ENCODE results near the gene RAB11FIP2. TPM values are rescaled to one million over a fixed set of nuclear protein-coding genes. Genes with fewer than 3 reads are reported as not detected.
A peak's percentile ranks its signal among the peaks of the same experiment; 100 is the strongest.

RAB11FIP2 gene
- 10 to 100 TPM; 27.4 to 52.9 (median 39.8) TPM for total RNA-seq

- TF ChIP-seq CTCF (IDR thresholded peaks at IDR 0.05) (peak in 2 of 6 experiments; percentile 7 to 16), POLR2A (IDR thresholded peaks at IDR 0.05) (peak in 1 of 2 donors; percentile 86)
- Histone ChIP-seq H3K27me3 (no peaks in the 10 kb centered on the region), H3K4me3 (replicated peaks in 1 of 3) (peak within 1 kb of the TSS; percentile 86 to 97 (median 86)), H3K27ac (peak within 1 kb of the TSS; percentile 83 to 94 (median 87)), H3K36me3 (no peaks in the 10 kb centered on the region), H3K4me1 (peaks cover 32 to 40% of the 10 kb centered on the region in 2 donors), H3K9me3 (no peaks in the 10 kb centered on the region)
- intact Hi-C loops (cut with DNase I): no loop called here
- peak; percentile 98 for DNase-seq
- 0% methylated on average over 2 to 12 of the region's 83 CpGs for WGBS, 2 donors
Measured at GRCh38 chr10:118046395-118047156, at the start of gene RAB11FIP2. Gene RAB11FIP2 (minus strand): TSS chr10:118046941. CDS start chr10:118046163, 778 bp downstream.

GRCh38 chr10:118096022-118096421 lies 49.3 kb upstream of the RAB11FIP2 start:
- Histone ChIP-seq H3K27me3 (no peaks in the 10 kb centered on the region), H3K9me3 (no peaks in the 10 kb centered on the region), H3K4me3 (replicated peaks in 1 of 3) (no peak overlapping the region), H3K36me3 (no peaks in the 10 kb centered on the region), H3K4me1 (peaks cover 0 to under 1% of the 10 kb centered on the region in 2 donors), H3K27ac (no peak overlapping the region)
- DNase-seq: no peak
- intact Hi-C loops (cut with DNase I): no loop called here
- 81 to 87% methylated on average over 1 of the region's 1 CpG for WGBS, 2 donors
- TF ChIP-seq CTCF (IDR thresholded peaks at IDR 0.05): no peak
- no peak for TF ChIP-seq POLR2A (IDR thresholded peaks at IDR 0.05)

- H3K4me1 ChIP-seq: no peaks in the 10 kb centered on the region
- no peaks in the 10 kb centered on the region for H3K27me3 ChIP-seq
- H3K9me3 ChIP-seq: no peaks in the 10 kb centered on the region
- intact Hi-C loops (cut with DNase I): no loop called here
- H3K36me3 ChIP-seq: no peaks in the 10 kb centered on the region
- no peak overlapping the region for H3K4me3 ChIP-seq (replicated peaks in 1 of 3)
- TF ChIP-seq CTCF (IDR thresholded peaks at IDR 0.05) (no peak), POLR2A (IDR thresholded peaks at IDR 0.05) (no peak)
- no peak overlapping the region for H3K27ac ChIP-seq
- no peak for DNase-seq
- 96% methylated on average over 1 of the region's 1 CpG for WGBS, 2 donors
Measured at GRCh38 chr10:118092209-118092608, 45.5 kb upstream of the RAB11FIP2 start.

- WGBS, 2 donors: 82 to 88% methylated on average over 4 of the region's 4 CpGs
- Histone ChIP-seq H3K27me3 (no peaks in the 10 kb centered on the region), H3K27ac (no peak overlapping the region), H3K9me3 (no peaks in the 10 kb centered on the region), H3K4me1 (no peaks in the 10 kb centered on the region), H3K4me3 (replicated peaks in 1 of 3) (no peak overlapping the region), H3K36me3 (no peaks in the 10 kb centered on the region)
- TF ChIP-seq CTCF (IDR thresholded peaks at IDR 0.05) (no peak), POLR2A (IDR thresholded peaks at IDR 0.05) (no peak)
- intact Hi-C loops (cut with DNase I): no loop called here
- no peak for DNase-seq
Measured at GRCh38 chr10:118080817-118081216, 34.1 kb upstream of the RAB11FIP2 start.

GRCh38 chr10:118076705-118077104 lies 30.0 kb upstream of the RAB11FIP2 start:
- intact Hi-C loops (cut with DNase I): no loop called here
- Histone ChIP-seq H3K27me3 (no peaks in the 10 kb centered on the region), H3K9me3 (no peaks in the 10 kb centered on the region), H3K27ac (no peak overlapping the region), H3K4me3 (replicated peaks in 1 of 3) (no peak overlapping the region), H3K4me1 (no peaks in the 10 kb centered on the region), H3K36me3 (no peaks in the 10 kb centered on the region)
- TF ChIP-seq POLR2A (IDR thresholded peaks at IDR 0.05) (no peak), CTCF (IDR thresholded peaks at IDR 0.05) (no peak)
- no peak for DNase-seq
- 90 to 93% methylated on average over 3 of the region's 3 CpGs for WGBS, 2 donors

All from thyroid gland (tissue), 4 donors.